ENCODE measurements around the gene PODN. TPM values are rescaled to one million over a fixed set of nuclear protein-coding genes. Genes with fewer than 3 reads are reported as not detected.
A peak's percentile ranks its signal among the peaks of the same experiment; 100 is the strongest.

Gene PODN
- total RNA-seq, 3 donors from 2014 or later, result 55.1 to 246 (median 83.1) TPM

DNA sequence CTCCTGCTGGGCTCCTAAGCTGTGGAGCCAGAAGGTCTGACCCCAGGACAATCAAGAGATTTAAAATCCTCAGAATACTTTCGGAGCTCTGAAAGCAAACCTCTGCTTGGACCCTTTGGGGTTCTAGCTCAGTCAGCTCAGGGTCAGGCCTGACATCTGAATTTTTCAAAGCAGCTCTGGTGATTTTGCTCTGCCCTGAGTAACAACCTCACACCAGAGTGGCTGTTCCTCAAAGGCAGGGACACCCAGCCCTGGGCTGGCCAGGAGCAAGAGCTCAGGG is 68.5 kb downstream of the PODN start:
- TF ChIP-seq, protein P1, sequence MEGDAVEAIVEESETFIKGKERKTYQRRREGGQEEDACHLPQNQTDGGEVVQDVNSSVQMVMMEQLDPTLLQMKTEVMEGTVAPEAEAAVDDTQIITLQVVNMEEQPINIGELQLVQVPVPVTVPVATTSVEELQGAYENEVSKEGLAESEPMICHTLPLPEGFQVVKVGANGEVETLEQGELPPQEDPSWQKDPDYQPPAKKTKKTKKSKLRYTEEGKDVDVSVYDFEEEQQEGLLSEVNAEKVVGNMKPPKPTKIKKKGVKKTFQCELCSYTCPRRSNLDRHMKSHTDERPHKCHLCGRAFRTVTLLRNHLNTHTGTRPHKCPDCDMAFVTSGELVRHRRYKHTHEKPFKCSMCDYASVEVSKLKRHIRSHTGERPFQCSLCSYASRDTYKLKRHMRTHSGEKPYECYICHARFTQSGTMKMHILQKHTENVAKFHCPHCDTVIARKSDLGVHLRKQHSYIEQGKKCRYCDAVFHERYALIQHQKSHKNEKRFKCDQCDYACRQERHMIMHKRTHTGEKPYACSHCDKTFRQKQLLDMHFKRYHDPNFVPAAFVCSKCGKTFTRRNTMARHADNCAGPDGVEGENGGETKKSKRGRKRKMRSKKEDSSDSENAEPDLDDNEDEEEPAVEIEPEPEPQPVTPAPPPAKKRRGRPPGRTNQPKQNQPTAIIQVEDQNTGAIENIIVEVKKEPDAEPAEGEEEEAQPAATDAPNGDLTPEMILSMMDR (IDR thresholded peaks at IDR 0.05), result no peak
- TF ChIP-seq POLR2AphosphoS5 (IDR thresholded peaks at IDR 0.05), result no peak
- TF ChIP-seq POLR2A (IDR thresholded peaks at IDR 0.05), result no peak
- DNase-seq (ENCODE audit: low spot score in 2 of 2), result no peak
- intact Hi-C loops (cut with DNase I; ENCODE audit: low total_unique reads), result no loop called here
- Histone ChIP-seq H3K36me3 (no peaks in the 10 kb centered on the region), H3K27ac (no peak overlapping the region), H3K4me3 (no peak overlapping the region), H3K4me1 (no peaks in the 10 kb centered on the region), H3K9me3 (no peaks in the 10 kb centered on the region), H3K27me3 (no peaks in the 10 kb centered on the region)

DNA sequence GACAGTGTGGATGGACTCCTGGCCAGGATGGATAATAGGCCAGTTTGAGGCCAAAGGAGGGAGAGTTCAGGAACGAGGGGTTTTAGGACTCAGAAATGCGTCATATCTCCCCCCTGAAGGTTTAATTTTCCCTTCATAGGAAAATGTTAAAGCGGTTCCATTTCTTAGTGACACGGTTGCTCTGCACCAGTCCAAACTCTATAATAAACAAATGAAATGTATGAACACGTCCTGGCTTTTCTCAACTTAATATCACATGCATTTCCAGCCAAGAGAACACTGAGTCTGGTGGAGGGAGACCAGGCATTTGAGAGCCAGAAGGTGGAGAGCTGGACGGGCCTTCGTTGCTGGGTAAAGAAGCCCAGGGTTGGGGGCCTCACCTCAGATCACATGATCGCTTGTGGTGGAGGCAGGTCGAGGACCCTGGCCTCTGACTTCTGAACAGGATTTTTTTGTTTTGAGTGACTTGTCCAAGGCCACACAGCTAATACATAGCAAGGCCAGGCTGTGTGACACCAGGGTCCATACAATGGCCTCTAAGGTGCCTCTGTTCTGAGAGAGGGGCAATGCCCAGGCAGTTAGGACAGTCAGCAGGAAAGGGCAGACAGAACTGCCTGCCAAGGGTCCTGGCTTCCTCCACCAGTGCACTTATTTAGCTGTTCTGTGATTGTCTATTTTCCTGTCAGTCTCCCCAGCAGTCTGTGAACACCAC is 69.0 kb downstream of the PODN start:
- H3K27ac ChIP-seq, result no peak overlapping the region
- TF ChIP-seq, protein P1 (IDR thresholded peaks at IDR 0.05), result no peak
- TF ChIP-seq POLR2AphosphoS5 (IDR thresholded peaks at IDR 0.05), result no peak
- TF ChIP-seq POLR2A (IDR thresholded peaks at IDR 0.05), result no peak
- intact Hi-C loops (cut with DNase I; ENCODE audit: low total_unique reads), result no loop called here
- no peaks in the 10 kb centered on the region for H3K4me1 ChIP-seq
- H3K27me3 ChIP-seq, result no peaks in the 10 kb centered on the region
- no peaks in the 10 kb centered on the region for H3K36me3 ChIP-seq
- peak in 1 of 2 donors; percentile 10 for DNase-seq (ENCODE audit: low spot score in 2 of 2)
- no peaks in the 10 kb centered on the region for H3K9me3 ChIP-seq
- no peak overlapping the region for H3K4me3 ChIP-seq

DNA sequence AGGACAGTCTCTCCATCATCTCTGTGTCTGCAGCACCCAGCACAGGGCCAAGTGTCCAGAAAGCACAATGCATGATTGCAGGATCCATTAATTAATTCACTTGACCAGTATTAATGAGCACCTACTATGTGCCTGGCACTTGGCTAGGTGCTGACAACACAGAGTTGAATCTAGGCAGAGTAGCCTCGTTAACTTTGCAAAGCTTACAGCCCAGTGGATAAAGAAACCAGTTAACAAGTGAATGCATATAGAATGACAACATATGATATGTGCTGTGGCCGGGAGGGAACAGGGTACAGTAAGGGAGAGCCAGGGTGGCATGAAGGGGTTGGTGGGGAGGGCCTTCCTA is 69.6 kb downstream of the PODN start:
- H3K36me3 ChIP-seq, result no peaks in the 10 kb centered on the region
- no peak overlapping the region for H3K27ac ChIP-seq
- DNase-seq (ENCODE audit: low spot score in 2 of 2), result no peak
- intact Hi-C loops (cut with DNase I; ENCODE audit: low total_unique reads), result no loop called here
- no peaks in the 10 kb centered on the region for H3K9me3 ChIP-seq
- H3K27me3 ChIP-seq, result no peaks in the 10 kb centered on the region
- TF ChIP-seq, protein P1 (IDR thresholded peaks at IDR 0.05), result no peak
- TF ChIP-seq POLR2A (IDR thresholded peaks at IDR 0.05), result no peak
- TF ChIP-seq POLR2AphosphoS5 (IDR thresholded peaks at IDR 0.05), result no peak
- no peaks in the 10 kb centered on the region for H3K4me1 ChIP-seq
- H3K4me3 ChIP-seq, result no peak overlapping the region

DNA sequence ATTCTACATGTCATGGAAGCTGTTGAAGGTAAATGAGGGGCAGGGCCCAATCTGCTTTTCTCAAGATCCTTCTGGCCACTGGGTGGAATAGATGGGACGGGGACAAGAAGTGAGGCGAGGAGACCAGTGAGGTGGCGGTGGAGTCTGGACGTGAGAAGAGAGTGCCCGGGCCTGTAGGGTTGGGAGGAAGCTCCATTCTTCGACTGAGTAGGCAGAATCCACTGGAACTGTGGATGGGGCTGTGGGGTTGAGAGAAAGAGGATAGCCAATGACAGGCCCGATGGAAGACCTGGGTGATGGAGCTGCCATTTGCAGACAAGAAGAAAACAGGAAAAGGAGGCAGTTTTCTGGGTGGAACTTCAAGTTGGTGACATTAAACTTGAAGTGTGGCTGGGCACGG is 70.2 kb downstream of the PODN start:
- TF ChIP-seq POLR2A (IDR thresholded peaks at IDR 0.05) (no peak), POLR2AphosphoS5 (IDR thresholded peaks at IDR 0.05) (no peak)
- TF ChIP-seq, protein P1 (IDR thresholded peaks at IDR 0.05), result no peak

DNA sequence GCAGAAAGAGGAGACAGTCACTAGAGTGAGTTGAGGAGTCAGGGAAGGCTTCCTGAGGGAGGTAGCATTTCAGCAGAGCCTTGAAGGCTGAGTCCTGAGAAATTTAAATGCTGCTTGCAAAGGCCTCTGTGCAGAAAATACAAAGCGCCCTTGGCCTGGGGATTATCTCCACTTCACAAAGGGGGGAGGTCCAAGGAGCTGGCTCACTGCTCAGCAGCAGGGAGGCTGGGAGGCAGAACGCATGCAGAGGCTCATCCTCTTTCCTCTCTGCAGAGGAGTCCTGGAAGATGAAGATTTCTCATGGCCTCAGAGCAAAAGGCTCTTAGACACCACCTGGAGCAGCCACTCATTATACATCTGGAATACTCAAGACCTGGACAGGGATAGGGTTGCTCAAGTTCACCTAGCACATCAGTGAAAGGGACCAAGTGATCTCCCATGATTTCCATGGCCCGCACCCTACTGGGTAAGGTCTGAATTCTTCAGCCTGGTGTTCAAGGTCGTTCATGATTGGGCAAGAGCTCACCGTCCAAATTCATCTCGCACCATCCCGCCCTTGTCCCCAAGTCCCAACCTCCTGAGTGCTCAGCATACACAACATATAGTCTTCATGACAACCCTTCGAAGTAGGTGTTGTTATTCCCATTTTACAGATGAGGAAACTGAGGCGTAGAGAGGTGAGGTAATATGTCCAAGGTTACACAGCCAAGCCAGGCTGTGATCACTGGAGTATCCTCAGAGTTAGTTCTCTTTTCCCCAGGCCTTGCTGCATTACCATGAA is 71.4 kb downstream of the PODN start:
- no peaks in the 10 kb centered on the region for H3K4me1 ChIP-seq
- TF ChIP-seq POLR2A (IDR thresholded peaks at IDR 0.05), result no peak
- TF ChIP-seq POLR2AphosphoS5 (IDR thresholded peaks at IDR 0.05), result no peak
- TF ChIP-seq, protein P1 (IDR thresholded peaks at IDR 0.05), result no peak
- H3K27ac ChIP-seq, result no peak overlapping the region
- peak in 1 of 2 donors; percentile 24 for DNase-seq (ENCODE audit: low spot score in 2 of 2)
- intact Hi-C loops (cut with DNase I; ENCODE audit: low total_unique reads), result no loop called here
- no peaks in the 10 kb centered on the region for H3K36me3 ChIP-seq
- H3K27me3 ChIP-seq, result no peaks in the 10 kb centered on the region
- no peak overlapping the region for H3K4me3 ChIP-seq
- H3K9me3 ChIP-seq, result peaks cover 0 to 7% of the 10 kb centered on the region in 2 donors

More for the DNA sequence above, 70.2 kb downstream of the PODN start:
- Histone ChIP-seq H3K4me3 (no peak overlapping the region), H3K27ac (no peak overlapping the region), H3K9me3 (no peaks in the 10 kb centered on the region), H3K27me3 (no peaks in the 10 kb centered on the region), H3K4me1 (no peaks in the 10 kb centered on the region), H3K36me3 (no peaks in the 10 kb centered on the region)
- peak in 1 of 2 donors; percentile 15 for DNase-seq (ENCODE audit: low spot score in 2 of 2)
- intact Hi-C loops (cut with DNase I; ENCODE audit: low total_unique reads), result no loop called here
